K562 (cell line): ENCODE results near the gene FOXP4. TPM values are rescaled to one million over a fixed set of nuclear protein-coding genes. Genes with fewer than 3 reads are reported as not detected.

Source experiments
- ATAC-seq: fragments of 200-7000 bp; cut with Tn5 transposase; 3 replicates; pipeline ENCODE4 v1.9.1; 2020; ENCODE audit warnings: moderate library complexity
- BruUV-seq: library from RNA; stranded (reverse); fragments of 400-500 nt; replicated peaks from 2 replicates; lab custom pipeline; 2021; lab: Mats Ljungman, UMichigan
- CTCF ChIA-PET: fragments of 300-600 bp; formaldehyde crosslinking; extraction: SDS; loops from one replicate; lab custom pipeline; 2021; ENCODE audit warnings: low intra/inter-chr PET ratio; lab: Yijun Ruan, JAX
- POLR2A ChIA-PET: fragments of 300-600, 350-650 bp; sonication (Branson Sonifier 250); formaldehyde crosslinking; extraction: SDS; loops from one replicate; lab custom pipeline; 2021; ENCODE audit warnings: antibody characterized with exemption, inconsistent platforms; lab: Yijun Ruan, JAX
- DNase-seq, 4 experiments: peaks; one replicate each; pipeline versions ENCODE4 v3.0.0 to v3.0.0-alpha.2; 2011 to 2018; ENCODE audit warnings: low spot score in 3 of 4, mixed read lengths in 3 of 4; ENCODE audit errors: extremely low read depth in 1 of 4
- FAIRE-seq: peaks from 2 replicates; lab custom pipeline; 2011; peaks lifted over from hg19 to GRCh38; lab: Jason Lieb, UNC
- H2AFZ ChIP-seq: 2 replicates; pipeline ENCODE4 v1.6.0; 2011; ENCODE audit warnings: low read depth, low read length, control low read depth, inconsistent platforms
- H3K27ac ChIP-seq: fragments of 200-600 bp; 3 replicates; pipeline ENCODE4 v1.8.0; 2011; ENCODE audit warnings: low read depth, mild to moderate bottlenecking, control low read depth, inconsistent platforms, low read length, moderate library complexity, mixed read lengths; ENCODE audit errors: extremely low read depth
- H3K27me3 ChIP-seq, 2 experiments: fragments of 300-600 bp in 1 of 2; 2 replicates in 1 of 2; 3 replicates in 1 of 2; pipeline versions ENCODE4 v1.6.0 to v1.8.0; 2011; ENCODE audit warnings: inconsistent platforms in 2 of 2, low read length in 2 of 2, mild to moderate bottlenecking in 1 of 2, mixed read lengths in 1 of 2, moderate library complexity in 1 of 2; ENCODE audit not compliant: control insufficient read depth in 2 of 2, insufficient read depth in 2 of 2
- H3K36me3 ChIP-seq: fragments of 300-600 bp; 3 replicates; pipeline ENCODE4 v1.8.0; 2011; ENCODE audit warnings: mild to moderate bottlenecking, low read length, inconsistent platforms; ENCODE audit not compliant: control insufficient read depth, insufficient read depth
- H3K4me1 ChIP-seq, 2 experiments: fragments of 200-600 bp in 1 of 2; replicated peaks in 1 of 2; 2 replicates in 1 of 2; 3 replicates in 1 of 2; pipeline versions ENCODE4 v1.5.1 to v1.8.0; 2011; ENCODE audit warnings: inconsistent platforms in 2 of 2, low read length in 2 of 2, mild to moderate bottlenecking in 1 of 2, mixed read lengths in 1 of 2, moderate library complexity in 1 of 2; ENCODE audit not compliant: control insufficient read depth in 2 of 2, insufficient read depth in 2 of 2
- H3K4me2 ChIP-seq: 2 replicates; pipeline ENCODE4 v1.6.1; 2011; ENCODE audit warnings: low read length, control low read depth, inconsistent platforms, mixed read lengths; ENCODE audit not compliant: insufficient read depth
- H3K4me3 ChIP-seq: fragments of 200-600 bp; sonication (generic), shearing (Covaris generic); 2 replicates; pipeline ENCODE4 v1.5.1; 2016; ENCODE audit warnings: control low read depth, inconsistent platforms
- H3K79me2 ChIP-seq: fragments of 200-600 bp; 3 replicates; pipeline ENCODE4 v1.8.0; 2011; ENCODE audit warnings: low read length, inconsistent platforms; ENCODE audit not compliant: control insufficient read depth, insufficient read depth
- H3K9ac ChIP-seq, 2 experiments: 2 replicates each; pipeline versions ENCODE4 v1.6.0 to v1.6.1; 2011; ENCODE audit warnings: low read depth in 2 of 2, low read length in 2 of 2, control low read depth in 1 of 2, inconsistent platforms in 1 of 2, mild to moderate bottlenecking in 1 of 2, mixed read lengths in 1 of 2; ENCODE audit not compliant: insufficient read depth in 1 of 2
- H3K9me1 ChIP-seq: one replicate; pipeline ENCODE4 v1.6.0; 2011; ENCODE audit warnings: inconsistent platforms, mild to moderate bottlenecking, low read length, moderate library complexity; ENCODE audit not compliant: control insufficient read depth, insufficient read depth
- H3K9me3 ChIP-seq: replicated peaks from 2 replicates; pipeline ENCODE4 v1.5.1; 2011; ENCODE audit warnings: low read depth, low read length, inconsistent platforms; ENCODE audit not compliant: control insufficient read depth, insufficient read depth
- H4K20me1 ChIP-seq: replicated peaks from 2 replicates; pipeline ENCODE4 v1.6.1; 2011; ENCODE audit warnings: low read length, inconsistent platforms, mixed read lengths; ENCODE audit not compliant: control insufficient read depth, insufficient read depth
- BDP1 ChIP-seq: IDR thresholded peaks from 3 replicates; pipeline ENCODE4 v1.6.1; 2011; ENCODE audit not compliant: insufficient read length, insufficient read depth
- COPS2 ChIP-seq: fragments of 450-650 bp; conservative IDR thresholded peaks from 2 replicates; pipeline ENCODE4 v1.6.1; 2016; ENCODE audit warnings: mild to moderate bottlenecking, moderate library complexity
- DLX4 ChIP-seq: fragments of 250-450 bp; sonication (Bioruptor Pico); IDR thresholded peaks from 2 replicates; pipeline ENCODE4 v1.6.1; 2021; ENCODE audit warnings: mild to moderate bottlenecking
- GATAD2A ChIP-seq: fragments of 450-650 bp; IDR thresholded peaks from 2 replicates; pipeline ENCODE4 v1.6.1; 2017
- HDGF ChIP-seq: fragments of 450-650 bp; IDR thresholded peaks from 2 replicates; pipeline ENCODE4 v1.6.1; 2016
- KAT8 ChIP-seq: fragments of 450-650 bp; IDR thresholded peaks from 2 replicates; pipeline ENCODE4 v1.6.1; 2016; ENCODE audit warnings: low read depth, mild to moderate bottlenecking
- NEUROD1 ChIP-seq: fragments of 150-350 bp; IDR thresholded peaks from 2 replicates; pipeline ENCODE4 v1.6.1; 2014; ENCODE audit warnings: borderline replicate concordance, low read length, low read depth; ENCODE audit not compliant: partially characterized antibody
- NONO ChIP-seq, 2 experiments: fragments of 200-400 bp in 1 of 2; fragments of 450-650 bp in 1 of 2; formaldehyde crosslinking in 1 of 2; IDR thresholded peaks; 2 replicates each; pipeline ENCODE4 v1.6.1; 2017; ENCODE audit warnings: low read depth in 2 of 2, mild to moderate bottlenecking in 2 of 2, moderate library complexity in 2 of 2, low read length in 1 of 2
- PML ChIP-seq: IDR thresholded peaks from 2 replicates; pipeline ENCODE4 v1.6.1; 2012; ENCODE audit warnings: low read length, inconsistent platforms
- POLR2H ChIP-seq: IDR thresholded peaks from 2 replicates; pipeline ENCODE4 v1.6.1; 2016; ENCODE audit warnings: missing genetic modification characterization, low read depth, mild to moderate bottlenecking, control low read depth, missing compliant biosample characterization, moderate library complexity
- SIN3B ChIP-seq: fragments of 450-650 bp; IDR thresholded peaks from 2 replicates; pipeline ENCODE4 v1.6.1; 2017; ENCODE audit warnings: low read depth, mild to moderate bottlenecking, moderate library complexity
- SLC30A9 ChIP-seq: fragments of 250-450 bp; sonication (Bioruptor Pico); IDR thresholded peaks from 2 replicates; pipeline ENCODE4 v1.8.0; 2022; ENCODE audit warnings: mild to moderate bottlenecking, moderate library complexity
- SMC3 ChIP-seq: conservative IDR thresholded peaks from 2 replicates; pipeline ENCODE4 v1.6.1; 2011; ENCODE audit warnings: low read depth, low read length, improper control_type of control experiment; ENCODE audit not compliant: insufficient read depth
- TAF15 ChIP-seq: fragments of 200-400 bp; formaldehyde crosslinking; IDR thresholded peaks from 2 replicates; pipeline ENCODE4 v1.6.1; 2017; ENCODE audit warnings: mild to moderate bottlenecking, low read depth, low read length, moderate library complexity
- ZBED1 ChIP-seq: IDR thresholded peaks from 2 replicates; pipeline ENCODE4 v1.6.1; 2014
- ZC3H4 ChIP-seq: sonication (generic); formaldehyde crosslinking; IDR thresholded peaks from 2 replicates; pipeline ENCODE4 v1.9.0; 2021; ENCODE audit warnings: missing genetic modification reagents, borderline replicate concordance
- ZNF146 ChIP-seq: IDR thresholded peaks from one replicate; pipeline ENCODE4 v1.6.1; 2018; ENCODE audit warnings: missing compliant biosample characterization; ENCODE audit not compliant: unreplicated experiment
- ZNF217 ChIP-seq: sonication (generic); formaldehyde crosslinking; IDR thresholded peaks from 2 replicates; pipeline ENCODE4 v1.8.0; 2022; ENCODE audit warnings: mild to moderate bottlenecking, missing genetic modification reagents
- ZNF57 ChIP-seq: fragments of 450-650 bp; formaldehyde crosslinking; IDR thresholded peaks from 2 replicates; pipeline ENCODE4 v1.4.0; 2020; ENCODE audit warnings: mild to moderate bottlenecking, moderate library complexity
- WGBS: fragments of 100-300 bp; shearing (Covaris generic); methylation state at CpG from one replicate; pipeline ENCODE4 v1.1.6; 2016; ENCODE audit warnings: low coverage, mixed read lengths; ENCODE audit not compliant: insufficient coverage; ENCODE audit errors: missing lambda C conversion rate; 5-methylcytosine and 5-hydroxymethylcytosine counted together
- in situ Hi-C: fragments of 300-500 bp; cut with MboI; formaldehyde crosslinking; loops from 4 replicates; pipeline ENCODE4 v1.15.0; 2018; ENCODE audit warnings: inconsistent platforms, mixed read lengths
- intact Hi-C: fragments of 100-400 bp; cut with micrococcal nuclease; formaldehyde crosslinking; loops from 2 replicates; pipeline ENCODE4 v1.14.2; 2022
- polyA plus RNA-seq, 8 experiments: library from polyadenylated mRNA; depleted of rRNA in 4 of 8; stranded (reverse) in 5 of 8; unstranded in 3 of 8; fragments of >200 nt; fragmentation: Nextera tagmentation in 2 of 8; fragmentation: Illumina TruSeq in 1 of 8; extraction: Ambion mirVana in 2 of 8; extraction: Trizol in 1 of 8; gene quantifications; 2 replicates each; pipeline versions ENCODE4 v1.2.1 to v1.2.3, GENCODE V29; 2011 to 2014; ENCODE audit warnings: inconsistent platforms in 1 of 8, missing spikeins in 1 of 8
- total RNA-seq, 7 experiments: library from RNA; depleted of rRNA in 6 of 7; stranded (reverse); fragments of >200 nt in 6 of 7; fragmentation: Illumina TruSeq in 2 of 7; extraction: Trizol in 2 of 7; gene quantifications; 2 replicates each; pipeline versions ENCODE4 v1.2.1 to v1.2.3, GENCODE V29; 2011 to 2021; ENCODE audit warnings: low replicate concordance in 1 of 7

Gene FOXP4
- total and polyA plus RNA-seq, 9 of the 15 experiments (the other 6 are each of a cell fraction or from before 2014, with no cell fraction given) = 0.11 to 29.4 (median 2.3) TPM

GRCh38 chr6:41615311-41615710 lies 69.1 kb downstream of the FOXP4 start (continued):
- TF ChIP-seq GATAD2A (no peak), ZNF146 (CRISPR knock-in tag) (no peak), ZNF217 (CRISPR knock-in tag) (no peak), ZC3H4 (CRISPR knock-in tag) (no peak), NEUROD1 (no peak)

- WGBS = 0% methylated on average over 3 of the region's 3 CpGs
- Histone ChIP-seq H3K27ac (no peak overlapping the region), H2AFZ (no peak overlapping the region), H3K4me2 (no peak overlapping the region), H3K9ac (no peak overlapping the region), H3K79me2 (no peaks in the 10 kb centered on the region), H3K9me1 (no peaks in the 10 kb centered on the region), H3K4me3 (no peak overlapping the region), H3K9me3 (0 out of 2 replicates have a peak, but pooled peaks cover 3% of the 10 kb centered on the region), H3K27me3 (peaks cover 26 to 41% of the 10 kb centered on the region in 2 experiments)
- POLR2A ChIA-PET = interaction anchor here (0.6 to 1.0 kb wide), 5 partner anchors 11 to 486 kb away, joined by 3 to 6 read pairs (median 3); no protein-coding TSS in a partner anchor
- DNase-seq = no peak
- intact Hi-C loops = loop anchor here (5.0 kb wide), 1 partner anchor 636 kb away; no protein-coding TSS in a partner anchor
- TF ChIP-seq HDGF = no peak
- no peak for TF ChIP-seq SIN3B
- TF ChIP-seq TAF15 = no peak
- no peak for TF ChIP-seq POLR2H
- TF ChIP-seq BDP1 = no peak
- TF ChIP-seq KAT8 = no peak
- no peak for TF ChIP-seq SMC3
- TF ChIP-seq PML = no peak
- no peak for TF ChIP-seq DLX4 (CRISPR knock-in tag)
- no peak for TF ChIP-seq ZNF57 (CRISPR knock-in tag)
- TF ChIP-seq COPS2 = no peak
- TF ChIP-seq NONO (IDR thresholded peaks at IDR 0.05; ENCODE audit: low read depth in 2 of 2, low read length in 1 of 2) = no peak
- no peak for TF ChIP-seq ZBED1
- TF ChIP-seq SLC30A9 (CRISPR knock-in tag) = no peak
- TF ChIP-seq, all 486 proteins: peak for 0
- Histone ChIP-seq H4K20me1 (no peaks in the 10 kb centered on the region), H3K36me3 (no peaks in the 10 kb centered on the region), H3K4me1 (no peaks in the 10 kb centered on the region)
- no peak; the same call in 2 of the 3 replicates for ATAC-seq
- CTCF ChIA-PET = interaction anchor here (0.7 kb wide), 1 partner anchor 17 kb away, joined by 3 read pairs; no protein-coding TSS in a partner anchor
- no TSS peak for BruUV-seq
- FAIRE-seq = no peak
- in situ Hi-C loops = no loop called here
Measured at GRCh38 chr6:41618598-41618997, 72.4 kb downstream of the FOXP4 start.
